ENCODE measurements around the gene NKD2. TPM values are rescaled to one million over a fixed set of nuclear protein-coding genes. Genes with fewer than 3 reads are reported as not detected.

Gene NKD2, protein sequence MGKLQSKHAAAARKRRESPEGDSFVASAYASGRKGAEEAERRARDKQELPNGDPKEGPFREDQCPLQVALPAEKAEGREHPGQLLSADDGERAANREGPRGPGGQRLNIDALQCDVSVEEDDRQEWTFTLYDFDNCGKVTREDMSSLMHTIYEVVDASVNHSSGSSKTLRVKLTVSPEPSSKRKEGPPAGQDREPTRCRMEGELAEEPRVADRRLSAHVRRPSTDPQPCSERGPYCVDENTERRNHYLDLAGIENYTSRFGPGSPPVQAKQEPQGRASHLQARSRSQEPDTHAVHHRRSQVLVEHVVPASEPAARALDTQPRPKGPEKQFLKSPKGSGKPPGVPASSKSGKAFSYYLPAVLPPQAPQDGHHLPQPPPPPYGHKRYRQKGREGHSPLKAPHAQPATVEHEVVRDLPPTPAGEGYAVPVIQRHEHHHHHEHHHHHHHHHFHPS
- total RNA-seq: 1 to 10 TPM; 3.6 to 3.7 TPM

DNA sequence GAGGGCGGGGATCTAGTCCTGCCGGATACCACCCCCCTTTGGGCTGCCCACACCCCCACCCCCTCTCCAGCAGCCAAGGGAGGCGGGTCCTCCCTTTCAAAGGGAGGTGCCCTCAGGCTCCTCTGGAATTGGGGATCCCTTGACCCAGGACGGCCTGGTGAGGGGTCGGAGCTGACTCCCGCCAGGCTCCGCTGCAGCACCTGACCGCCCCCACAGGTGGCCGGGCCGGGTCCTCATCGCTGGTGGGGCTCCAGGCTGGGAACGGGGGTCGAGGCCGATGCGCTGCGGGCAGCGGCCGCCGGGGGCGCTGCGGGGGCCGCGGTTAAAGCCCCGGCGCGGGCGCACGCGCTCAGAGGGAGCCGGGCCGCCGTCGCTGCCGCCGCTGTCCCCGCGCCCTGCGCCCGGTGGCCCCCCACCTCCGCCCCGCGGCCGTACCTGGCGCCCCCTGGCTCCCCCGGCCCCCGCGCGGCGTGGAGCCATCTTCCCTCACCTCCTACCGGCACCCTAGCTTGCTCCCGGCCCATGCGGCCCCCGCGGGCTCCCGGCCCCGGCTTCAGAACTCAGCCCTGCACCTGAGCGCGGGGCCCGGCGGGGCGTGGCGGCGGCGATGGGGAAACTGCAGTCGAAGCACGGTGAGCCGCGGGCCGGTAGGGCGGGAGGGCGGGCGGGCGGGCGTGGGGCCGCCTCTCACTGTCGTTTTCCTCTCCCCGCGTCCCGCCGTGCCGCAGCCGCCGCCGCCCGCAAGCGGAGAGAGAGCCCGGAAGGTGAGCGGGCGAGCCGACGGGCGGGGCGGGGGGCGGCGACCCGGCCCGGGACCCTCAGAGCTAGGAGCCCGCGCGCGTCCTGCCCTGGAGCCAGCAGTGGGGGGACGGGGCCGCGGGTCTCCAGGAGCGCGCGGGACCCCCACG, at the start of gene NKD2:
NKD2 (plus strand) TSS at position 352 of the 908 bp plus-strand sequence; CDS start at position 608, 256 bp downstream.
- Mint-ChIP-seq H3K27ac (no peak within 1 kb of the TSS), H3K4me1 (peaks cover 27% of the 10 kb centered on the region), H3K36me3 (ENCODE audit: low read depth) (no peaks in the 10 kb centered on the region), H3K9me3 (no peaks in the 10 kb centered on the region), H3K4me3 (peak within 1 kb of the TSS; percentile 46), H3K27me3 (peaks cover 45% of the 10 kb centered on the region)
- no peak for DNase-seq
- CTCF ChIA-PET: interaction anchor here (0.8 to 2.1 kb wide), 6 partner anchors 11 to 132 kb away, joined by 3 to 6 read pairs (median 4); no protein-coding TSS in a partner anchor
- POLR2A ChIA-PET: interaction anchor here (1.1 to 1.3 kb wide), 2 partner anchors 13 to 52 kb away, joined by 3 to 5 read pairs; no protein-coding TSS in a partner anchor

DNA sequence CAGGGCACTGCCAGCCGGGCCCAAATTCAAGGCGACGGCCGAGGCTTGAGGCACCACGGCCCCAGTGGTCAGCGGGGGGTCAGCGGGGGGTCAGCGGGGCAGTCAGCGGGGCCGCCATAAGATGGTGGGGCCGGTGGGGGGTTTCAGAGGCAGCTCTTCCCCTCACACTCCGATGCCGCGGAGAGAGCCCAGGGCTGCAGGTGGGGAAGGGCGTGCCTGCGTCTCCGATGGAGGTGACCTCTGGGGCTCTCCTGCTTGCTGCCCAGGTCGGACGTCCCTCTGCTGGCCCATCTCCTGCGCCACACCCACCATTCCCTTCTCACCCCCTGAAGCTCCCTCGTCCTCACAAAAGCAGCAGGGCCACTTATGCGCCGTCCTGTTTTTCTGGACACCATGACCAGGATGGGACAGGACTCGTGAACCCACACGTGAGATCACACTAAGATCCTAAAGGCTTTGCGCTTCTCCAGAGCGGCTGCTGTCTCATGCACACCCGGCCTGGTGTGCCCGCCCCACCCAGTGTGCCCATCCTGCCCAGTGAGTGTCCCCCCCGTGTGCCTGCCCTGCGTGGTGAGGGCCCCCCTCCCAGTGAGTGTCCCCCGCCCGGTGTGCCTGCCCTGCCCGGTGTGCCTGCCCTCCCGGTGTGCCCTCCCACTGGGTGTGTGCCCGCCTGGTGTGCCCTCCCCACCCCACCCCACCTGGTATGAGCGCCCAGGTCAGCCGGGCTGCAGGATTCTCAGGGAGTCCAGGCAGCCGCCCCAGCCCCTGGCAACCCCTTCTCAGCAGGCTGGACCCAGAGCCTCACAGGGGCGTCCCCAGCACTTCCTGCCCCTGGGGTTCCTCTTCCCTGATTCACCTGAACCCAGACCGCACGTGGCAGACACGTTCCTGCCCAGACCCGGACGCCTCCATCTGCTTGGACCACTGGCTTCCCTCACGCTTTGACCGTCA, 48.7 kb upstream of the NKD2 start:
- H3K36me3 Mint-ChIP-seq (ENCODE audit: low read depth): peaks cover 4% of the 10 kb centered on the region
- peak; percentile 12 for DNase-seq
- H3K4me1 Mint-ChIP-seq: peaks cover 65% of the 10 kb centered on the region
- no peak overlapping the region for H3K4me3 Mint-ChIP-seq
- ChIA-PET POLR2A (no interaction called here), CTCF (no interaction called here)
- H3K27ac Mint-ChIP-seq: no peak overlapping the region
- peaks cover 18% of the 10 kb centered on the region for H3K27me3 Mint-ChIP-seq
- H3K9me3 Mint-ChIP-seq: no peaks in the 10 kb centered on the region

DNA sequence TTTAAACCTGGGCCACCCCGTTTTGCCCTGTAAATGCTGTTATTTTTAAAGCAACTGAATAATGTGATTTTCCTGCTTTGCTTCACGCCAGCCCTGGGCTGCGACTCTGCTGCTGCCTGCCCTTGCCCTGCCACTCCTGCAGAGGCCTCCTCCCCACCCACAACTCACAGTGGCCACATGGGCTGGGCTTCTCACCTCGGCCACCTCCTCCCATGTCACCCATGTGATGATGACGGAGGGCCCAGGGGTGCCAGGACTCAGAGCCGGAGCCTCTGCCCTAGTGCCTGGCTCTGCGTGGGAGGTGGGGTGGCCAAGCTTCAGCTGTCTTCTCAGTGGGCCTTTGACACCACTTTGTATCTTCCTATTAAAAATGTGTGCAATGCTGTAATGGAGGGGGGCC, 48.1 kb upstream of the NKD2 start:
- ChIA-PET POLR2A (no interaction called here), CTCF (no interaction called here)
- peak; percentile 14 for DNase-seq
- H3K4me3 Mint-ChIP-seq: no peak overlapping the region
- H3K9me3 Mint-ChIP-seq: no peaks in the 10 kb centered on the region
- no peak overlapping the region for H3K27ac Mint-ChIP-seq
- H3K27me3 Mint-ChIP-seq: peaks cover 15% of the 10 kb centered on the region
- H3K36me3 Mint-ChIP-seq (ENCODE audit: low read depth): peaks cover 4% of the 10 kb centered on the region
- peaks cover 66% of the 10 kb centered on the region for H3K4me1 Mint-ChIP-seq

DNA sequence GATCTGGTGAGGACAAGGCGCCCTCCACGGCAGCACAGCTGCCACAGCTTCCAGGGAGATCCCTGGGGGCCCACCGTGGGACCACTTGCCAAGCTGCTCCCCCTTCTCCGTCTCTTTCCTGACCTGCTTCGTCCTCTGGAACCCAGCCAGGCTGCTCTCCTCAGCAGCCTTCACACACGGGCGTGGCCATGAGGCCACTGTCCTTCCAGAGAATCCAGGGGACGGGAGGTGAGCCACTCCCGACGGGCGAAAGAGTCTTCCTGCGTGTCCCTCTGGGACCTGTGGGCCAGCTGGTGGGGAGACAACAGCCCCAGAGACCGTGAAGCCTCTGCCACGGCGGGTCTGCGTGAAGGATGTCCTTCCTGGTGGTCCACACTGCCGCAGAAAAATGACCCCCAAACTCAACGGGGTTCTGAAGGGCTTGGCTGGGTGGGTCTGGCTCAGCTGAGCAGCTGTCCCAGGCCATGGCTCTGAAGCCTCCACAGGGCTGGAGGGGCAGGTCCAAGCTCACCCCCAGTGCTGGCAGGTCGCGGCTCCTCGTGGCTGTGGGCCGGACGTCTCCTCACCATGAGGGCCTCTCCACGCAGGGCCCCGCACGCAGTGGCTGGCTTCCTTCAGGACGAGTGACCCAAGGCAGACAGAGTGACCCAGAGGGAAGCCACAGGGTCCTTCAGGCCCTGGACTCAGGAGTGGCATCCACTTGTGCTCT, 47.4 kb upstream of the NKD2 start:
- peak; percentile 15 for DNase-seq
- Mint-ChIP-seq H3K27me3 (peaks cover 13% of the 10 kb centered on the region), H3K4me3 (no peak overlapping the region), H3K9me3 (no peaks in the 10 kb centered on the region), H3K27ac (no peak overlapping the region), H3K36me3 (ENCODE audit: low read depth) (peaks cover 4% of the 10 kb centered on the region), H3K4me1 (peaks cover 66% of the 10 kb centered on the region)
- ChIA-PET POLR2A (no interaction called here), CTCF (no interaction called here)

DNA sequence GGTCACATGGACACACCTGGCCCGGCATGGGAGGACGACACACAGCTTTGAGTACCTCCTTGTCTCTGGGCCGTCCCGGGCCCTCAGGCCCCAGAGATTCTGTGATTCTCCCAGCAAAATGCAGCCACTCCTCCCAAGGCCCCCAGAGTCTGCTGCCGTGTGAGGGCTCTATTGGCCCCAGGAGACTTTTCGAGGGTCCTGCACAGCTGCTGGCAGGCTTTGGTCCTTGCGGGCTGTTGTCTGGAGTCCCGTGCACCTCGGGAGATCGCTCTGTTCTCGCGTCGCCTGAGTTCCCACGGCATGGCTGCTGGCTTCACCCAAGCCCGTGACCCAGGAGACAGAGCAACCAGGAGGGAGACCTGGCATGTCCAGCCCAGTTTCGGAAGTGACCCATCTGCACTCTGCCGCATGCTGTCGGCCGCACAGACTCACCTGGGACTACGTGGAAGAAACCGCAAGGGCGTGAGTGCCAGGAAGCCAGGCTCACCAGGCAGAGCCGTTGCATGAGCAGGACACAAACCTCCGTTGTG, 46.8 kb upstream of the NKD2 start:
- H3K27me3 Mint-ChIP-seq: peaks cover 12% of the 10 kb centered on the region
- H3K4me1 Mint-ChIP-seq: peaks cover 61% of the 10 kb centered on the region
- no peak overlapping the region for H3K4me3 Mint-ChIP-seq
- H3K9me3 Mint-ChIP-seq: no peaks in the 10 kb centered on the region
- H3K36me3 Mint-ChIP-seq (ENCODE audit: low read depth): peaks cover 4% of the 10 kb centered on the region
- DNase-seq: no peak
- ChIA-PET POLR2A (no interaction called here), CTCF (no interaction called here)
- H3K27ac Mint-ChIP-seq: no peak overlapping the region

DNA sequence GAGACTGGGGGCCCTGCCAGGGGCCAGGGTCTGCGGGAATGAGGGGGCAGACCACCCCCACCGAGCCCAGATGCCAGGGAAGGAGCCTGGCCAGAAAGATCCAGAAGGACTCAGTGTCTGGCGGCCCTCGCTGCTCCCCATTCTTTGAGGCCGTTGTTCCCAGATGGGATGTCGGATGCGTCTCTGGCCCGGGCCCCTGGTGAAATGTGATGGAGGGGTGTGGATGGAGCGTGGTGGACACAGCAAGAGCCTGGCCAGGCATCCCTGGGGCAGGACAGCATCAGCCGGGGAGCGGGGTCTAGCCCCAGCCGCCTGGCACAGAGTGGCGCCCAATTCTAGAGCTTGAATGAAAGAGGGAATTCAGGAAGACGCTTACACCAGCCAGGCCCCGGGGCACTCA, 46.2 kb upstream of the NKD2 start:
- Mint-ChIP-seq H3K4me3 (no peak overlapping the region), H3K27ac (no peak overlapping the region), H3K36me3 (ENCODE audit: low read depth) (peaks cover 4% of the 10 kb centered on the region), H3K4me1 (peaks cover 57% of the 10 kb centered on the region), H3K9me3 (no peaks in the 10 kb centered on the region), H3K27me3 (peaks cover 14% of the 10 kb centered on the region)
- CTCF ChIA-PET: no interaction called here
- no peak for DNase-seq
- POLR2A ChIA-PET: no interaction called here

DNA sequence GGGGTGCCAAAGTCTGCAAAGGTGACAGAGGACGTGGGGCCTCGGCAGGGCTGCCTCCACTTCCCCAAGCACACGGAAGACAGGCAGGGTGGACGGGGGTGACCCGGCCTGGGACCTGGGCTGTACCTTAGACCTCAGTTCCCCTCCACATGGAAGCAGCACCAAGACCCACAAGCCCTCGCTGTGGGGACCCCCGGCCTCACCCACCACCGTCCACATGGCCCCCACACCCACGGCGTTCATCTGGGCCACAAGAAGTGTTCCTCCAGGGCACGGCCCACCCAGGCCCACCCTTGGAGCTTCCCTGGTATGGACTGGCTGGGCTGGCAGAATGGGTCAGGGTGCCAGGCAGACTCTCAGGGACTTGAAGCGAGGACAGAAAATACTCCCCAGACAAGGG, 45.8 kb upstream of the NKD2 start:
- DNase-seq: no peak
- peaks cover 53% of the 10 kb centered on the region for H3K4me1 Mint-ChIP-seq
- peaks cover 4% of the 10 kb centered on the region for H3K36me3 Mint-ChIP-seq (ENCODE audit: low read depth)
- ChIA-PET POLR2A (no interaction called here), CTCF (no interaction called here)
- no peaks in the 10 kb centered on the region for H3K9me3 Mint-ChIP-seq
- H3K4me3 Mint-ChIP-seq: no peak overlapping the region
- peaks cover 19% of the 10 kb centered on the region for H3K27me3 Mint-ChIP-seq
- H3K27ac Mint-ChIP-seq: peak overlapping the region; percentile 96

DNA sequence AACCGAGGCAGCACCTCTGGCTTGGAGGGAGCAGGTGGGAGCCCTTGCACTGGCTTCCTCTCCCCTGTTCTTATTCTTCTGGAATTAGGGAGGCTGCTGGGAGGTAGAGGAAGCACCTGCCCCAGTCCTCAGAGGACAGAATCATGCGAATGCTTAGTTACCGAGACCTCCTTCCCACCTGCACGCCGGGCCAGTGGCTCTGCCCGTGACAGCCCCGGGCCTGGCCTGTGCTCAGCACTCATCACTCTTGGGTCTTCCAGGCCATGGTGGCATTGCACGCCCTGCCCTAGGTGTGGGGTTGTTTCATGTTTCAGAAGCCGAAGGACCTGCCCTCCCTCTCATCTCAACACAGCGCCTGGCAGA, 45.3 kb upstream of the NKD2 start:
- peaks cover 4% of the 10 kb centered on the region for H3K36me3 Mint-ChIP-seq (ENCODE audit: low read depth)
- POLR2A ChIA-PET: no interaction called here
- peaks cover 23% of the 10 kb centered on the region for H3K27me3 Mint-ChIP-seq
- H3K4me3 Mint-ChIP-seq: peak overlapping the region; percentile 64
- peak overlapping the region; percentile 96 for H3K27ac Mint-ChIP-seq
- DNase-seq: no peak
- H3K4me1 Mint-ChIP-seq: peaks cover 53% of the 10 kb centered on the region
- CTCF ChIA-PET: interaction anchor here (0.7 to 1.3 kb wide), 2 partner anchors 13 to 42 kb away, joined by 3 to 4 read pairs; no protein-coding TSS in a partner anchor
- no peaks in the 10 kb centered on the region for H3K9me3 Mint-ChIP-seq

DNA sequence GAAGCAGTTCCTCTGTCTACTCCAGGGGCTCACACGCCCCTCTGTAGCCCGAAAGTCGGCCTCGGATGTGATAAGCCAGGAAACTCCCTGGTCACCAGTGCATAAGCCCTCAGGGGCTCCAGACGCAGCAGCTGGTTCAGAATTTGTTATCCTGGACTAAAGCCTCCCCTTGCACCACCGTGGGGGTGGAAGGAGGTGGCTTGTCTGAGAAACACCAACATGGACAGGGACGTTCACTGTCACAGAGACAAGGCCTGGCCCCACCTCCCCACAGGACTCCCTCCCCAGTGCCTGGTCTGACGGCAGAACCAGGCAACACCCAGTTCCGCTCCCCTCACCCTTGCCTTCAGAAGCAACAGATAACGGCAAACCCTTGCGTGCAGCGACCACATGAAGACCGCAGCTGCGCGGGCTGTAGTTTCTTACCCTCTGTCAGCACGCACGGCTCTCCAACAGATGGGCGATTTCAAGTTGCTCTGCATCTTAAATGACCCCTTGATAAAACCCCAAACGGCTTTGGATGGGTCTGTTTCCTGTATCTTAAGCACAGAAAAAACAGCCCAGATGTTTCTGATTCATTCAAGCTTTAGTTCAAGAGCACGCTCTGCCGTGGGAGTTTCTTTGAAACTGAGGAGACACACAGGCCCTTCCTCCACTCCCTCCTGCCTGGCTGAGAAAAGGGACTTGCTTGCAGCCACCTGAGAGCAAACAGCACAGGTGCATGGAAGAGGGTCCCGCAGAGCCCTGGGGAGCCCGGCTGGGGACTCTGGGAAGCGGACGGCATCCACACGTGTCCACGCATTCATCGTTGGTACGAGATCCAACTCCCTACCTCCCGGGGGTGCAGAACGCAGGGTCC, 44.7 kb upstream of the NKD2 start:
- H3K4me3 Mint-ChIP-seq: peak overlapping the region; percentile 64
- ChIA-PET CTCF (interaction anchor here (0.7 to 1.3 kb wide), 2 partner anchors 14 to 41 kb away, joined by 3 to 4 read pairs; no protein-coding TSS in a partner anchor), POLR2A (interaction anchor here (0.9 kb wide), 1 partner anchor 142 kb away, joined by 3 read pairs; no protein-coding TSS in a partner anchor)
- peak; percentile 81 for DNase-seq
- peaks cover 4% of the 10 kb centered on the region for H3K36me3 Mint-ChIP-seq (ENCODE audit: low read depth)
- no peaks in the 10 kb centered on the region for H3K9me3 Mint-ChIP-seq
- H3K27me3 Mint-ChIP-seq: peaks cover 27% of the 10 kb centered on the region
- H3K27ac Mint-ChIP-seq: peak overlapping the region; percentile 96
- peaks cover 58% of the 10 kb centered on the region for H3K4me1 Mint-ChIP-seq

DNA sequence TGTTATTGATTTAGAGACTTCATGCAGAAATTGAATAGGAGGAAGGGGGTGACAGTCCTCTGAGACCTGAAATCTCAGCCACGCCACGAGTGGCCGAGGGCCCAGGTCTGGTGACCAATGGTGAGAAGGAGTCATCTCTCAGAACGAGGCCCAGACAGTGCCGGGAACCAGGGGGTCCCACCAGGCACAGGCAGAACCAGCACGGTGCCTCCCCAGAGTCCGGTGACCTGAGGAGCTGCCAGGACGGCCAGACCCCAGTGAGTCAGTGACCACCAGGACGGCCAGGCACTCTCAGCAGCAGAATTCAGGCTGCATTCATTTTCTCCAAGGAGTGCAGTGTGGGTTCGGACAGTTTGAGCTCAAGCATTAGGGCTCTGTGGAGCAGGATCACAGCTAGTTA, 43.8 kb upstream of the NKD2 start:
- DNase-seq: no peak
- H3K36me3 Mint-ChIP-seq (ENCODE audit: low read depth): peaks cover 4% of the 10 kb centered on the region
- no peaks in the 10 kb centered on the region for H3K9me3 Mint-ChIP-seq
- no peak overlapping the region for H3K4me3 Mint-ChIP-seq
- H3K4me1 Mint-ChIP-seq: peaks cover 62% of the 10 kb centered on the region
- peak overlapping the region; percentile 96 for H3K27ac Mint-ChIP-seq
- POLR2A ChIA-PET: no interaction called here
- CTCF ChIA-PET: no interaction called here
- peaks cover 35% of the 10 kb centered on the region for H3K27me3 Mint-ChIP-seq

DNA sequence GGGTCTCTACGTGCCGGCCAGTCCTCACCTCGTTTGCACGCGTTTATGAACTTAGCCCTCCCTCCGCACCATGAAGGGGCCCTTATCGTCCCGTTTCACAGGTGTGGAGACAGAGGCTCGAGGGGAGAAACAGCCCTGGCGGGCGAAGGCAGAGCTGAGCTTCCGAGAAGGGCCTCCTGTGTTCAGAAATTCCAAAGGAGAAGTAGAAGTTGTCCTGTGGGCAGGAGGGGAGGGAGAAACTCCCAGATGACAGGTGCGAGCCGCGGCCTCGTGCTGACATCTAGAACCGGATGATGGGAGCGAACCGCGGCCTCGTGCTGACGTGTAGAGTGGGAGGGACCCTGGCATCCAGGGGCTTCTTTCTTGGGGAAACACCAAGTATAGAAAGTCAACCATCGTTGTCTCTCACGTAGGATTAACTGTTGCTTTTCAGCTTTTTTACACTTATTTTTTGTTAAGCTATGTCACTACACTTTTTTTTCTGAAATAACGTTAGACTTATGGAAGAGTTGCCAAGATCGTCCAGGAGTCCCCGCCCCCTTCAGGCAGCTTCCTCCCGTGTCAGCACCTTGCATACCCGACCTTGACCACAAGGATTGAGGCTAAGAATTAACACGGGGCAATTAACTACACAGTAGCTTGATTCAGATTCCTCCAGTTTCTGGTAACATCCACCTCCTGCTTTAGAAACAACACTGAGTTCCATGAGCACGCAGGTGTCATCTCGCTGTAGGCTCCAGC, 42.8 kb upstream of the NKD2 start:
- POLR2A ChIA-PET: no interaction called here
- Mint-ChIP-seq H3K9me3 (no peaks in the 10 kb centered on the region), H3K4me3 (no peak overlapping the region), H3K27ac (no peak overlapping the region), H3K4me1 (peaks cover 55% of the 10 kb centered on the region), H3K27me3 (peaks cover 41% of the 10 kb centered on the region), H3K36me3 (ENCODE audit: low read depth) (peaks cover 4% of the 10 kb centered on the region)
- CTCF ChIA-PET: interaction anchor here (1.2 kb wide), 1 partner anchor 175 kb away, joined by 3 read pairs; no protein-coding TSS in a partner anchor
- peak; percentile 15 for DNase-seq
